IMR-90 (cell line): Measurements from ENCODE around the gene SCGB1A1. TPM values are rescaled to one million over a fixed set of nuclear protein-coding genes. Genes with fewer than 3 reads are reported as not detected.

Experiments used
- ATAC-seq: fragments of 200-7000 bp; cut with Tn5 transposase; 2 replicates; pipeline ENCODE4 v1.9.1; 2020; ENCODE audit warnings: low read depth, mild to moderate bottlenecking, moderate library complexity
- BruUV-seq: library from RNA; stranded (reverse); fragments of 400-500 nt; replicated peaks from 2 replicates; lab custom pipeline; 2021; lab: Mats Ljungman, UMichigan
- CTCF ChIA-PET: fragments of 300-600 bp; formaldehyde crosslinking; extraction: SDS; loops from one replicate; lab custom pipeline; 2021; ENCODE audit warnings: antibody characterized with exemption; lab: Yijun Ruan, JAX
- POLR2A ChIA-PET: fragments of 300-600 bp; sonication (Branson Sonifier 250); formaldehyde crosslinking; loops from one replicate; lab custom pipeline; 2022; ENCODE audit warnings: antibody characterized with exemption; ENCODE audit not compliant: unreplicated experiment; lab: Charles Lee
- DNase-seq: peaks from one replicate; pipeline ENCODE4 v3.0.0; 2013
- H2AFZ ChIP-seq: replicated peaks from 2 replicates; pipeline ENCODE3; 2013; ENCODE audit warnings: low read length, mild to moderate bottlenecking; ENCODE audit not compliant: poor library complexity
- H2AK5ac ChIP-seq: 2 replicates; pipeline ENCODE4 v1.6.1; 2013; ENCODE audit warnings: low read depth, low read length, inconsistent platforms
- H2AK9ac ChIP-seq: replicated peaks from 2 replicates; pipeline ENCODE3; 2013; ENCODE audit warnings: mild to moderate bottlenecking, low read depth, low read length, moderate library complexity; ENCODE audit not compliant: poor library complexity
- H2BK120ac ChIP-seq: 2 replicates; pipeline ENCODE4 v1.6.1; 2013; ENCODE audit warnings: low read depth, low read length, inconsistent platforms
- H2BK15ac ChIP-seq: 3 replicates; pipeline ENCODE4 v1.6.1; 2013; ENCODE audit warnings: low read depth, low read length, inconsistent platforms
- H2BK20ac ChIP-seq: 2 replicates; pipeline ENCODE4 v1.6.1; 2013; ENCODE audit warnings: low read depth, mild to moderate bottlenecking, inconsistent platforms, low read length, moderate library complexity
- H2BK5ac ChIP-seq: 2 replicates; pipeline ENCODE4 v1.6.1; 2013; ENCODE audit warnings: mild to moderate bottlenecking, low read depth, low read length, inconsistent platforms; ENCODE audit not compliant: poor library complexity, severe bottlenecking
- H3K14ac ChIP-seq: replicated peaks from 2 replicates; pipeline ENCODE4 v1.6.1; 2013; ENCODE audit warnings: low read depth, low read length, inconsistent platforms
- H3K18ac ChIP-seq: 2 replicates; pipeline ENCODE4 v1.6.1; 2013; ENCODE audit warnings: low read depth, low read length, control low read depth
- H3K23ac ChIP-seq: 2 replicates; pipeline ENCODE4 v1.6.1; 2013; ENCODE audit warnings: low read depth, low read length, inconsistent platforms
- H3K27ac ChIP-seq: 2 replicates; pipeline ENCODE4 v1.5.1; 2013; ENCODE audit warnings: mild to moderate bottlenecking, control low read depth, low read length; ENCODE audit not compliant: insufficient read depth
- H3K27me3 ChIP-seq: 2 replicates; pipeline ENCODE4 v1.6.1; 2013; ENCODE audit warnings: low read length; ENCODE audit not compliant: control insufficient read depth, insufficient read depth
- H3K36me3 ChIP-seq: 2 replicates; pipeline ENCODE4 v1.6.1; 2013; ENCODE audit warnings: low read length, mixed read lengths; ENCODE audit not compliant: control insufficient read depth, insufficient read depth
- H3K4ac ChIP-seq: 2 replicates; pipeline ENCODE4 v1.6.1; 2013; ENCODE audit warnings: low read depth, low read length, inconsistent platforms
- H3K4me1 ChIP-seq: 2 replicates; pipeline ENCODE4 v1.6.1; 2013; ENCODE audit warnings: low read length, mixed read lengths; ENCODE audit not compliant: control insufficient read depth, insufficient read depth
- H3K4me2 ChIP-seq: 2 replicates; pipeline ENCODE4 v1.6.1; 2013; ENCODE audit warnings: low read depth, mild to moderate bottlenecking, control low read depth, low read length, moderate library complexity
- H3K4me3 ChIP-seq: 2 replicates; pipeline ENCODE4 v1.5.1; 2013; ENCODE audit warnings: low read depth, mild to moderate bottlenecking, control low read depth, low read length, moderate library complexity; ENCODE audit not compliant: insufficient read depth
- H3K56ac ChIP-seq: 2 replicates; pipeline ENCODE4 v1.6.1; 2013; ENCODE audit warnings: low read length, inconsistent platforms; ENCODE audit not compliant: insufficient read depth; ENCODE audit errors: extremely low read depth
- H3K79me1 ChIP-seq, 2 experiments: 2 replicates each; pipeline ENCODE4 v1.6.1; 2013; ENCODE audit warnings: low read length in 2 of 2, inconsistent platforms in 1 of 2, low read depth in 1 of 2
- H3K9ac ChIP-seq: 2 replicates; pipeline ENCODE4 v1.6.1; 2013; ENCODE audit warnings: low read depth, low read length, control low read depth
- H3K9me1 ChIP-seq: 2 replicates; pipeline ENCODE4 v1.6.1; 2013; ENCODE audit warnings: low read length, inconsistent platforms; ENCODE audit not compliant: insufficient read depth
- H3K9me3 ChIP-seq: 2 replicates; pipeline ENCODE4 v1.6.1; 2013; ENCODE audit warnings: low read length; ENCODE audit not compliant: control insufficient read depth, insufficient read depth
- H4K20me1 ChIP-seq: 2 replicates; pipeline ENCODE4 v1.6.1; 2013; ENCODE audit warnings: low read length, inconsistent platforms; ENCODE audit not compliant: insufficient read depth
- H4K5ac ChIP-seq: 2 replicates; pipeline ENCODE4 v1.6.1; 2013; ENCODE audit warnings: mild to moderate bottlenecking, low read depth, low read length, control low read depth
- H4K8ac ChIP-seq, 2 experiments: 2 replicates each; pipeline ENCODE4 v1.6.1; 2013; ENCODE audit warnings: low read depth in 2 of 2, low read length in 2 of 2, control low read depth in 1 of 2, inconsistent platforms in 1 of 2
- H4K91ac ChIP-seq: 2 replicates; pipeline ENCODE4 v1.6.1; 2013; ENCODE audit warnings: low read depth, low read length, inconsistent platforms; ENCODE audit not compliant: insufficient read depth
- BHLHE40 ChIP-seq: fragments of 150-350 bp; IDR thresholded peaks from 2 replicates; pipeline ENCODE4 v1.6.1; 2016; ENCODE audit warnings: mild to moderate bottlenecking, low read depth, low read length
- CEBPB ChIP-seq: IDR thresholded peaks from 2 replicates; pipeline ENCODE4 v1.6.1; 2012; ENCODE audit warnings: low read depth, low read length, improper control_type of control experiment
- CTCF ChIP-seq: conservative IDR thresholded peaks from 2 replicates; pipeline ENCODE4 v1.5.1; 2012; ENCODE audit warnings: mild to moderate bottlenecking, low read depth, low read length, improper control_type of control experiment
- MAFK ChIP-seq: IDR thresholded peaks from 2 replicates; pipeline ENCODE4 v1.6.1; 2012; ENCODE audit warnings: low read depth, low read length, improper control_type of control experiment
- WGBS, 2 experiments: methylation state at CpG; one replicate each; pipeline versions ENCODE4 v1.1.5 to v1.1.7; 2013; ENCODE audit warnings: missing lambda C conversion rate in 2 of 2; ENCODE audit not compliant: insufficient read length in 1 of 2; ENCODE audit errors: extremely low coverage in 2 of 2; 5-methylcytosine and 5-hydroxymethylcytosine counted together
- dilution Hi-C: fragments of 300-500 bp; cut with HindIII; formaldehyde crosslinking; loops from one replicate; pipeline ENCODE4 v1.14.3; 2018; ENCODE audit warnings: low sequenced_read_pairs; ENCODE audit not compliant: unreplicated experiment
- in situ Hi-C: fragments of 300-500 bp; cut with MboI; formaldehyde crosslinking; loops from 3 replicates; pipeline ENCODE4 v1.14.3; 2019; ENCODE audit warnings: low sequenced_read_pairs, inconsistent platforms, mixed read lengths
- intact Hi-C: fragments of 100-400 bp; cut with micrococcal nuclease; formaldehyde crosslinking; loops from 2 replicates; pipeline ENCODE4 v1.10.0; 2022
- polyA plus RNA-seq, 3 experiments: library from polyadenylated mRNA; depleted of rRNA; stranded (reverse); fragments of >200 nt; gene quantifications; 2 replicates each; pipeline ENCODE4 v1.2.3, GENCODE V29; 2012; ENCODE audit warnings: low replicate concordance in 1 of 3
- total RNA-seq: library from RNA; depleted of rRNA; stranded (reverse); fragments of >200 nt; gene quantifications from 2 replicates; pipeline ENCODE4 v1.2.3, GENCODE V29; 2012

Gene SCGB1A1
- total and polyA plus RNA-seq, 2 of the 4 experiments (the other 2 are of a cell fraction) = not detected

GRCh38 chr11:62387381-62387780 lies 31.5 kb upstream of the SCGB1A1 start:
- Histone ChIP-seq H3K23ac (no peak overlapping the region), H2BK15ac (no peak overlapping the region), H3K4ac (no peak overlapping the region), H3K36me3 (no peaks in the 10 kb centered on the region), H3K9me1 (no peaks in the 10 kb centered on the region), H3K27ac (no peak overlapping the region), H2BK120ac (no peak overlapping the region), H3K27me3 (peaks cover 13% of the 10 kb centered on the region), H4K8ac (no peak overlapping the region), H4K91ac (no peak overlapping the region), H2AFZ (no peak overlapping the region), H2BK5ac (no peak overlapping the region), H3K79me1 (no peaks in the 10 kb centered on the region), H3K56ac (no peak overlapping the region), H3K4me2 (no peak overlapping the region), H3K4me3 (no peak overlapping the region), H3K4me1 (peaks cover 4% of the 10 kb centered on the region; the same call in 1 of the 2 replicates), H3K9me3 (no peaks in the 10 kb centered on the region), H2BK20ac (no peak overlapping the region), H2AK5ac (no peak overlapping the region; the same call in 1 of the 2 replicates), H4K20me1 (no peaks in the 10 kb centered on the region), H3K18ac (no peak overlapping the region), H3K14ac (no peak overlapping the region), H4K5ac (no peak overlapping the region), H2AK9ac (no peak overlapping the region), H3K9ac (no peak overlapping the region)
- CTCF ChIA-PET = no interaction called here
- TF ChIP-seq BHLHE40 = no peak
- no peak for TF ChIP-seq MAFK
- no peak for TF ChIP-seq CEBPB
- TF ChIP-seq CTCF = no peak
- ATAC-seq = no peak
- DNase-seq = no peak
- POLR2A ChIA-PET = interaction anchor here (0.6 kb wide), 1 partner anchor 591 kb away, joined by 3 read pairs; no protein-coding TSS in a partner anchor
- in situ Hi-C loops (loop anchor here (25.0 kb wide), 1 partner anchor 475 kb away; no protein-coding TSS in a partner anchor), intact Hi-C loops (no loop called here), dilution Hi-C loops (no loop called here)
- BruUV-seq = no TSS peak
- WGBS, 2 experiments = 94% methylated on average over 2 of the region's 3 CpGs; no CpG with 5 or more reads in 1 of the 2 experiments
